H1 (cell line): ENCODE measurements around the gene KRT81. TPM values are rescaled to one million over a fixed set of nuclear protein-coding genes. Genes with fewer than 3 reads are reported as not detected.

Experiments used
- CTCF ChIA-PET: fragments of 300-600 bp; sonication (Branson Sonifier 250); formaldehyde crosslinking; loops from one replicate; lab custom pipeline; 2021; ENCODE audit not compliant: partially characterized antibody; lab: Charles Lee
- POLR2A ChIA-PET: fragments of 300-600 bp; sonication (Branson Sonifier 250); formaldehyde crosslinking; loops from one replicate; lab custom pipeline; 2021; ENCODE audit warnings: inconsistent platforms; ENCODE audit not compliant: partially characterized antibody; lab: Charles Lee
- DNase-seq, 2 experiments: peaks; one replicate each; pipeline versions ENCODE4 v3.0.0 to v3.0.0-alpha.2; 2010 to 2022; ENCODE audit warnings: low spot score in 2 of 2, low read depth in 1 of 2, mixed read lengths in 1 of 2
- FAIRE-seq: peaks from 2 replicates; lab custom pipeline; 2011; peaks lifted over from hg19 to GRCh38; lab: Jason Lieb, UNC
- H2AFZ ChIP-seq: 2 replicates; pipeline ENCODE4 v1.8.1; 2012; ENCODE audit warnings: low read length, inconsistent platforms
- H2AK5ac ChIP-seq: 2 replicates; pipeline ENCODE4 v1.6.1; 2013; ENCODE audit warnings: low read depth, low read length
- H2BK120ac ChIP-seq: replicated peaks from 2 replicates; pipeline ENCODE3; 2013; ENCODE audit warnings: low read depth, low read length, inconsistent platforms
- H2BK12ac ChIP-seq: 2 replicates; pipeline ENCODE4 v1.6.1; 2013; ENCODE audit warnings: low read depth, low read length
- H2BK15ac ChIP-seq: 2 replicates; pipeline ENCODE4 v1.6.1; 2013; ENCODE audit warnings: low read length
- H2BK20ac ChIP-seq: 2 replicates; pipeline ENCODE4 v1.6.1; 2013; ENCODE audit warnings: low read length
- H2BK5ac ChIP-seq: 2 replicates; pipeline ENCODE4 v1.6.1; 2013; ENCODE audit warnings: low read depth, low read length
- H3K14ac ChIP-seq: 2 replicates; pipeline ENCODE4 v1.6.1; 2013; ENCODE audit warnings: inconsistent platforms; ENCODE audit not compliant: insufficient read length
- H3K18ac ChIP-seq: 2 replicates; pipeline ENCODE4 v1.6.1; 2013; ENCODE audit warnings: low read length; ENCODE audit errors: extremely low read depth
- H3K23ac ChIP-seq: 2 replicates; pipeline ENCODE4 v1.6.1; 2013; ENCODE audit warnings: inconsistent platforms; ENCODE audit not compliant: insufficient read length
- H3K23me2 ChIP-seq: 2 replicates; pipeline ENCODE4 v1.6.1; 2013; ENCODE audit warnings: low read depth, low read length
- H3K27ac ChIP-seq: 2 replicates; pipeline ENCODE4 v1.6.1; 2011; ENCODE audit warnings: low read depth, low read length, inconsistent platforms
- H3K27me3 ChIP-seq, 4 experiments: replicated peaks in 1 of 4; 1 replicate in 1 of 4; 2 replicates in 3 of 4; pipeline versions ENCODE4 v1.6.1 to v1.8.1; 2011 to 2013; ENCODE audit warnings: low read length in 3 of 4, mild to moderate bottlenecking in 3 of 4, inconsistent platforms in 2 of 4, mixed read lengths in 2 of 4, moderate library complexity in 1 of 4; ENCODE audit not compliant: control insufficient read depth in 3 of 4, insufficient read depth in 3 of 4; ENCODE audit errors: extremely low read depth in 1 of 4
- H3K36me3 ChIP-seq, 4 experiments: 2 replicates each; pipeline versions ENCODE4 v1.6.1 to v1.8.1; 2011 to 2013; ENCODE audit warnings: mild to moderate bottlenecking in 4 of 4, low read length in 3 of 4, moderate library complexity in 2 of 4, control low read depth in 1 of 4, inconsistent platforms in 1 of 4; ENCODE audit not compliant: insufficient read depth in 4 of 4, control insufficient read depth in 2 of 4
- H3K4ac ChIP-seq: replicated peaks from 2 replicates; pipeline ENCODE3; 2013; ENCODE audit warnings: low read length, low read depth, mixed read lengths, inconsistent platforms; ENCODE audit not compliant: insufficient read length
- H3K4me1 ChIP-seq, 4 experiments: replicated peaks in 1 of 4; 1 replicate in 1 of 4; 2 replicates in 3 of 4; pipeline versions ENCODE4 v1.6.1 to v1.8.1; 2011 to 2013; ENCODE audit warnings: low read length in 3 of 4, inconsistent platforms in 2 of 4, mixed read lengths in 1 of 4; ENCODE audit not compliant: insufficient read depth in 4 of 4, control insufficient read depth in 3 of 4
- H3K4me2 ChIP-seq, 2 experiments: 2 replicates each; pipeline versions ENCODE4 v1.6.1 to v1.8.1; 2011 to 2013; ENCODE audit warnings: low read depth in 2 of 2, low read length in 2 of 2, control low read depth in 1 of 2, inconsistent platforms in 1 of 2, mild to moderate bottlenecking in 1 of 2; ENCODE audit not compliant: insufficient read depth in 1 of 2
- H3K4me3 ChIP-seq, 4 experiments: fragments of 200-600, 300-600 bp in 1 of 4; sonication (generic), shearing (Covaris generic), sonication (Bioruptor Twin) in 1 of 4; 2 replicates each; pipeline versions ENCODE4 v1.5.1 to v1.8.1; 2011 to 2016; ENCODE audit warnings: low read length in 4 of 4, low read depth in 3 of 4, control low read depth in 2 of 4, inconsistent platforms in 2 of 4, mild to moderate bottlenecking in 2 of 4, mixed read lengths in 1 of 4, moderate library complexity in 1 of 4; ENCODE audit not compliant: insufficient read depth in 2 of 4; ENCODE audit errors: extremely low read depth in 1 of 4
- H3K56ac ChIP-seq: replicated peaks from 2 replicates; pipeline ENCODE3; 2013; ENCODE audit warnings: low read depth, mild to moderate bottlenecking, mixed read lengths, low read length, inconsistent platforms; ENCODE audit not compliant: insufficient read length
- H3K79me1 ChIP-seq: 2 replicates; pipeline ENCODE4 v1.6.1; 2013; ENCODE audit warnings: low read depth, low read length, control low read depth
- H3K79me2 ChIP-seq, 2 experiments: 2 replicates each; pipeline versions ENCODE4 v1.6.1 to v1.8.1; 2012 to 2013; ENCODE audit warnings: low read length in 2 of 2, mild to moderate bottlenecking in 2 of 2, inconsistent platforms in 1 of 2; ENCODE audit not compliant: insufficient read depth in 2 of 2, control insufficient read depth in 1 of 2
- H3K9ac ChIP-seq, 4 experiments: replicated peaks in 1 of 4; 1 replicate in 1 of 4; 2 replicates in 3 of 4; pipeline versions ENCODE4 v1.6.1 to v1.8.1; 2011 to 2013; ENCODE audit warnings: low read depth in 3 of 4, low read length in 3 of 4, control low read depth in 2 of 4, mild to moderate bottlenecking in 2 of 4, moderate library complexity in 2 of 4, inconsistent platforms in 1 of 4; ENCODE audit errors: extremely low read depth in 1 of 4
- H3K9me3 ChIP-seq, 2 experiments: 2 replicates each; pipeline versions ENCODE4 v1.6.1 to v1.8.1; 2012 to 2013; ENCODE audit warnings: mild to moderate bottlenecking in 2 of 2, moderate library complexity in 2 of 2, control low read depth in 1 of 2, inconsistent platforms in 1 of 2, low read depth in 1 of 2, low read length in 1 of 2, mixed read lengths in 1 of 2; ENCODE audit not compliant: insufficient read depth in 2 of 2
- H4K20me1 ChIP-seq, 2 experiments: replicated peaks in 1 of 2; 2 replicates each; pipeline versions ENCODE3 to v1.8.1; 2011 to 2013; ENCODE audit warnings: inconsistent platforms in 2 of 2, low read length in 2 of 2, mild to moderate bottlenecking in 1 of 2; ENCODE audit not compliant: insufficient read depth in 2 of 2, control insufficient read depth in 1 of 2
- H4K5ac ChIP-seq: 2 replicates; pipeline ENCODE4 v1.6.1; 2013; ENCODE audit warnings: low read length, low read depth, mixed read lengths, inconsistent platforms; ENCODE audit not compliant: insufficient read length
- H4K8ac ChIP-seq: 2 replicates; pipeline ENCODE4 v1.8.0; 2013; ENCODE audit warnings: mild to moderate bottlenecking, moderate library complexity, low read length, inconsistent platforms; ENCODE audit not compliant: insufficient read depth; ENCODE audit errors: extremely low read depth
- H4K91ac ChIP-seq: replicated peaks from 2 replicates; pipeline ENCODE3; 2013; ENCODE audit warnings: low read length, mixed read lengths, inconsistent platforms; ENCODE audit not compliant: insufficient read length
- BCL11A ChIP-seq, 2 experiments: IDR thresholded peaks; one replicate each; pipeline ENCODE4 v1.6.1; 2011; ENCODE audit warnings: low read depth in 2 of 2, low read length in 2 of 2, mild to moderate bottlenecking in 2 of 2
- CHD2 ChIP-seq: IDR thresholded peaks from 2 replicates; pipeline ENCODE4 v1.6.1; 2012; ENCODE audit warnings: low read length, improper control_type of control experiment
- CREB1 ChIP-seq: IDR thresholded peaks from 2 replicates; pipeline ENCODE4 v1.6.1; 2012; ENCODE audit warnings: inconsistent platforms
- EZH2 ChIP-seq: fragments of 200-600 bp; sonication (generic); IDR thresholded peaks from 2 replicates; pipeline ENCODE4 v1.7.1; 2012; ENCODE audit warnings: low read depth, mild to moderate bottlenecking, moderate library complexity, low read length, inconsistent platforms; ENCODE audit not compliant: severe bottlenecking
- HDAC6 ChIP-seq: IDR thresholded peaks from one replicate; pipeline ENCODE4 v1.7.1; 2012; ENCODE audit warnings: low read depth, mild to moderate bottlenecking, inconsistent platforms, low read length, moderate library complexity
- NRF1 ChIP-seq: IDR thresholded peaks from 2 replicates; pipeline ENCODE4 v1.6.1; 2011; ENCODE audit warnings: mild to moderate bottlenecking, low read depth, low read length, improper control_type of control experiment
- POLR2A ChIP-seq, 2 experiments: IDR thresholded peaks; 1 replicate in 1 of 2; 2 replicates in 1 of 2; pipeline ENCODE4 v1.6.1; 2011; ENCODE audit warnings: low read depth in 2 of 2, low read length in 2 of 2, mild to moderate bottlenecking in 2 of 2; ENCODE audit errors: control extremely low read depth in 1 of 2
- SP1 ChIP-seq: IDR thresholded peaks from 2 replicates; pipeline ENCODE4 v1.6.1; 2011; ENCODE audit warnings: low read depth, low read length
- SUZ12 ChIP-seq: fragments of 200-600 bp; sonication (generic); IDR thresholded peaks from 2 replicates; pipeline ENCODE4 v1.6.1; 2012; ENCODE audit warnings: mild to moderate bottlenecking, inconsistent platforms, low read length, moderate library complexity, mixed read lengths
- TBP ChIP-seq: IDR thresholded peaks from 2 replicates; pipeline ENCODE4 v1.6.1; 2011; ENCODE audit warnings: low read depth, low read length, improper control_type of control experiment
- ZNF274 ChIP-seq: IDR thresholded peaks from 2 replicates; pipeline ENCODE4 v1.7.0; 2012; ENCODE audit warnings: low read length, borderline replicate concordance; ENCODE audit errors: extremely low read depth
- WGBS, 2 experiments: shearing (Covaris generic) in 1 of 2; methylation state at CpG; one replicate each; pipeline versions ENCODE4 v1.1.6 to v1.1.7; 2013 to 2015; ENCODE audit warnings: low lambda C conversion rate in 2 of 2, mixed read lengths in 2 of 2, inconsistent platforms in 1 of 2, low coverage in 1 of 2, missing lambda C conversion rate in 1 of 2; ENCODE audit not compliant: insufficient replicate concordance in 2 of 2, insufficient coverage in 1 of 2, insufficient read length in 1 of 2; ENCODE audit errors: extremely low coverage in 1 of 2, missing lambda C conversion rate in 1 of 2; 5-methylcytosine and 5-hydroxymethylcytosine counted together
- polyA plus RNA-seq, 7 experiments: library from polyadenylated mRNA; depleted of rRNA in 3 of 7; stranded (reverse) in 5 of 7; unstranded in 2 of 7; fragments of >200 nt in 5 of 7; fragments of 200-250 nt in 2 of 7; gene quantifications; 1 replicate in 5 of 7; 2 replicates in 1 of 7; 4 replicates in 1 of 7; pipeline versions ENCODE4 v1.2.1 to v1.2.3, GENCODE V29; 2011 to 2013; ENCODE audit warnings: missing spikeins in 2 of 7, mixed read lengths in 2 of 7
- total RNA-seq: library from RNA; stranded (reverse); fragmentation: NEBNext Ultra II Directional; extraction: Animal tissue kit (Norgen Biotek cat#: 25700); gene quantifications from 2 replicates; pipeline ENCODE4 v1.2.1, GENCODE V29; 2021
- TF ChIP-seq, protein P1 (sequence below): IDR thresholded peaks from 2 replicates; pipeline ENCODE4 v1.6.1; 2012; ENCODE audit warnings: inconsistent platforms
- TF ChIP-seq, protein P2 (sequence below): IDR thresholded peaks from 2 replicates; pipeline ENCODE4 v1.6.1; 2012; ENCODE audit warnings: inconsistent platforms

The KRT81 gene
- total and polyA plus RNA-seq, 2 of the 8 experiments (the other 6 are each of a cell fraction or from before 2014, with no cell fraction given), result not detected

DNA sequence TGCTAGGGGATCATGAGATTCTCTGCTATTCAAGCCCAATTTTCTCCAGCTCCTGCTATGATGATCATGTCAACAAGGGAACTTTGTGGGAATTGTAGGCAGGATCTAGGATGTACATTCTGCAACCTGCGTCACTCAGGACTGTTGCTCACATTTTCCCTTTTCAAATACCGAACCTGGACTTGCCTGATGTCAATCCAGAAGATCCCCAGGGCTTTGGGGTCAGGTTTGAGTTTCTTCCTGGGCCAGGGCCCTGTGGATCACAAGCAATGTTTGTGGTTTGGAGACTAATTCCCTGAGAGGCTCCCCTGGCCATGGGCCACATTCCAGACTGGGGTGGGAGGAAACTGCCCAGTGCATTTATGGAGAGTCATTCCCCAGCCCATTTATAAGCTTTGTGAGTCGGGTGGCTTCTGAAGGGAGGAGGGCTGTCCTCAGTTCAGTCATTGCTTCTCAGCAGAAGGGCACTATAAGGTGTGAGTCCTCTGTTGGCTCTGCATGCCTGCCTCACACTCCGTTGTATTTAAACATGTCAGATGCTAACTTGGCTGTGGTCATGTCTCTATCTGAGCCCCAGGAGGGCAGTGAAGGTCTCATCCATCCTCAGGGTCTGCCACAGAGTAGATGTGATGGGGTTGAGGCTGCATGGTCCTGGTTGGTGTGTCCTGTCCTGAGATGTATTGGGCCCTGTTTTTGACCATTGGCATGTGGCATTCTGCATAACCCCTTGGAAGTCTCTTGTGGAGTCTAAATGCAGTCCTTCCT, 10.4 kb downstream of the KRT81 start:
- H2BK15ac ChIP-seq, result no peak overlapping the region
- no peak overlapping the region for H3K56ac ChIP-seq
- H4K8ac ChIP-seq, result no peak overlapping the region
- H3K4me3 ChIP-seq, result no peak overlapping the region
- peaks cover 4% of the 10 kb centered on the region; the same call in 1 of the 2 replicates for H3K23me2 ChIP-seq
- H2BK20ac ChIP-seq, result no peak overlapping the region
- no peak overlapping the region for H3K27ac ChIP-seq
- CTCF ChIA-PET, result interaction anchor here (0.5 to 10.7 kb wide), 28 partner anchors 10 to 141 kb away, joined by 3 to 105 read pairs (median 14); no protein-coding TSS in a partner anchor
- H3K79me2 ChIP-seq, result no peaks in the 10 kb centered on the region
- H3K9ac ChIP-seq, result no peak overlapping the region
- H3K9me3 ChIP-seq, result no peaks in the 10 kb centered on the region
- no peaks in the 10 kb centered on the region; the same call in 1 of the 2 replicates for H3K79me1 ChIP-seq
- H3K4ac ChIP-seq, result no peak overlapping the region
- no peak overlapping the region for H2BK5ac ChIP-seq
- H4K20me1 ChIP-seq, result no peaks in the 10 kb centered on the region
- WGBS, 2 experiments, result 73% methylated on average over 4 of the region's 4 CpGs; no CpG with 5 or more reads in 1 of the 2 experiments
- no peak for FAIRE-seq
- no peak overlapping the region for H2AFZ ChIP-seq
- H3K4me1 ChIP-seq, result peaks cover 0 to 4% (median 0%) of the 10 kb centered on the region in 4 experiments; a peak in 1 of 7 replicates
- POLR2A ChIA-PET, result no interaction called here
- no peak overlapping the region for H4K5ac ChIP-seq
- no peak overlapping the region for H2BK120ac ChIP-seq
- H4K91ac ChIP-seq, result no peak overlapping the region
- H3K18ac ChIP-seq, result no peak overlapping the region
- no peak for DNase-seq
- no peaks in the 10 kb centered on the region for H3K36me3 ChIP-seq
- no peak overlapping the region for H2BK12ac ChIP-seq
- peaks cover 0 to 12% (median 5%) of the 10 kb centered on the region in 4 experiments; a peak in 4 of 7 replicates for H3K27me3 ChIP-seq
- H2AK5ac ChIP-seq, result no peak overlapping the region
- no peak overlapping the region for H3K14ac ChIP-seq
- no peak overlapping the region for H3K4me2 ChIP-seq
- no peak overlapping the region for H3K23ac ChIP-seq
- TF ChIP-seq POLR2A (IDR thresholded peaks at IDR 0.05; ENCODE audit: control extremely low read depth in 1 of 2, low read depth in 2 of 2, low read length in 2 of 2) (no peak), ZNF274 (no peak), TBP (no peak), NRF1 (no peak), SUZ12 (no peak), CREB1 (no peak), BCL11A (IDR thresholded peaks at IDR 0.05; ENCODE audit: low read depth in 2 of 2, low read length in 2 of 2) (no peak), SP1 (no peak), HDAC6 (no peak), CHD2 (no peak), EZH2 (no peak)
- TF ChIP-seq, protein P1, sequence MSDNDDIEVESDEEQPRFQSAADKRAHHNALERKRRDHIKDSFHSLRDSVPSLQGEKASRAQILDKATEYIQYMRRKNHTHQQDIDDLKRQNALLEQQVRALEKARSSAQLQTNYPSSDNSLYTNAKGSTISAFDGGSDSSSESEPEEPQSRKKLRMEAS, result no peak
- TF ChIP-seq, protein P2, sequence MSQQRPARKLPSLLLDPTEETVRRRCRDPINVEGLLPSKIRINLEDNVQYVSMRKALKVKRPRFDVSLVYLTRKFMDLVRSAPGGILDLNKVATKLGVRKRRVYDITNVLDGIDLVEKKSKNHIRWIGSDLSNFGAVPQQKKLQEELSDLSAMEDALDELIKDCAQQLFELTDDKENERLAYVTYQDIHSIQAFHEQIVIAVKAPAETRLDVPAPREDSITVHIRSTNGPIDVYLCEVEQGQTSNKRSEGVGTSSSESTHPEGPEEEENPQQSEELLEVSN, result no peak
